CD4-positive, alpha-beta T cell treated with Interleukin-15 for 4 hours (primary cell): ENCODE results near the gene MYLK.
A peak's percentile ranks its signal among the peaks of the same experiment; 100 is the strongest.
"Not testable (repeated sequence)": the region's sequence is repeated elsewhere in the genome, so short reads cannot be mapped to it uniquely, and the experiment has no call there.

ENCODE experiments used
- DNase-seq: peaks from one replicate; pipeline ENCODE4 v3.0.0-alpha.2; 2020; ENCODE audit warnings: low spot score

The MYLK gene

GRCh38 chr3:123623346-123623880, 260.7 kb downstream of the MYLK start:
- no peak for DNase-seq

- DNase-seq, result no peak
Observed at GRCh38 chr3:123622766-123623165, 261.4 kb downstream of the MYLK start.

- no peak for DNase-seq
Observed at GRCh38 chr3:123621850-123622189, 262.3 kb downstream of the MYLK start.

- DNase-seq, result no peak
Observed at GRCh38 chr3:123621186-123621849, 262.8 kb downstream of the MYLK start.

GRCh38 chr3:123620343-123620742, 263.8 kb downstream of the MYLK start:
- DNase-seq, result no peak

GRCh38 chr3:123618768-123619484, 265.2 kb downstream of the MYLK start:
- DNase-seq, result peak; percentile 10

GRCh38 chr3:123618076-123618708, 265.9 kb downstream of the MYLK start:
- DNase-seq, result no peak

- DNase-seq, result no peak
Observed at GRCh38 chr3:123616593-123616992, 267.5 kb downstream of the MYLK start.

- DNase-seq, result no peak
Observed at GRCh38 chr3:123613543-123613942, 270.6 kb downstream of the MYLK start.

GRCh38 chr3:123611674-123612073, 272.5 kb downstream of the MYLK start:
- DNase-seq, result not testable (repeated sequence)

- no peak for DNase-seq
Observed at GRCh38 chr3:123611082-123611481, 273.1 kb downstream of the MYLK start.

- DNase-seq, result no peak
Observed at GRCh38 chr3:123610331-123610730, 273.8 kb downstream of the MYLK start.

GRCh38 chr3:123609063-123609462, 275.1 kb downstream of the MYLK start:
- DNase-seq, result no peak

- no peak for DNase-seq
Observed at GRCh38 chr3:123608263-123608937, 275.7 kb downstream of the MYLK start.

- DNase-seq, result no peak
Observed at GRCh38 chr3:123606527-123606926, 277.6 kb downstream of the MYLK start.

GRCh38 chr3:123605789-123606234, 278.3 kb downstream of the MYLK start:
- no peak for DNase-seq

- DNase-seq, result not testable (repeated sequence)
Observed at GRCh38 chr3:123603153-123603552, 281.0 kb downstream of the MYLK start.

- DNase-seq, result no peak
Observed at GRCh38 chr3:123602325-123602724, 281.8 kb downstream of the MYLK start.

- not testable (repeated sequence) for DNase-seq
Observed at GRCh38 chr3:123600863-123601262, 283.3 kb downstream of the MYLK start.

GRCh38 chr3:123597561-123597960, 286.6 kb downstream of the MYLK start:
- DNase-seq, result no peak

- no peak for DNase-seq
Observed at GRCh38 chr3:123595396-123596180, 288.5 kb downstream of the MYLK start.

- no peak for DNase-seq
Observed at GRCh38 chr3:123593381-123593780, 290.8 kb downstream of the MYLK start.
